Erythroblast (primary cell): ENCODE results near the gene MORN3.

Experiments
- GATA1 ChIP-seq: IDR thresholded peaks from 2 replicates; pipeline ENCODE4 v1.6.1; 2011; ENCODE audit warnings: low read depth, mild to moderate bottlenecking, control low read depth, low read length, moderate library complexity
- POLR2A ChIP-seq: IDR thresholded peaks from 2 replicates; pipeline ENCODE4 v1.6.1; 2011; ENCODE audit warnings: mild to moderate bottlenecking, low read length

DNA sequence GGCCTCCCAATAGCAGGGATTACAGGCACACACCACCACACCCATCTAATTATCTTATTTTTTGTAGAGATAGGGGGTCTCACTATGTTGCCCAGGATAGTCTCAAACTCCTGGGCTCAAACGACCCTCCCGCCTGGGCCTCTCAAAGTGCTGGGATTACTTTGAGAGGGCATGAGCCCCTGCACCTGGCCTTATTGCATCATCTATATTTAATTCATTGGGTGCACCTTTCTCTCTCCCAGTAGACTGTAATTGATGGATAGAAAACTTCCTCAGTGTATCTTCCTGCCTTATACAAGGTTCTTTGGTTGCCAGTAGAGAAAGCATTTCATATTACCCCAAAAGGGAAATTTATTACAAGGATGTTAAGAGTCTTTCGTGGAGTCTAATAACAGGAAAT is 8.9 kb upstream of the MORN3 start:
- no peak for TF ChIP-seq POLR2A
- TF ChIP-seq GATA1, result no peak
